Renal cortex interstitium (tissue), 11 donors: ENCODE results near the gene CLDN9. TPM values are rescaled to one million over a fixed set of nuclear protein-coding genes. Genes with fewer than 3 reads are reported as not detected.

Experiments
- DNase-seq, 11 donors: peaks; one replicate each; pipeline ENCODE4 v3.0.0-alpha.2; 2013; ENCODE audit warnings: low read depth in 9 of 11, low spot score in 4 of 11; ENCODE audit errors: extremely low read depth in 1 of 11
- polyA plus RNA-seq, 3 donors: library from polyadenylated mRNA; unstranded; fragments of 120-200 nt; gene quantifications; one replicate each; pipeline ENCODE4 v1.2.1, GENCODE V29; 2013; ENCODE audit not compliant: insufficient read length in 3 of 3

The CLDN9 gene
- polyA plus RNA-seq, 3 donors = 1.7 to 3.2 (median 2.5) TPM

GRCh38 chr16:3058139-3059030 lies 45.7 kb downstream of the CLDN9 start:
- peak in 6 of 11 donors; percentile 28 to 50 (median 38) for DNase-seq

DNA sequence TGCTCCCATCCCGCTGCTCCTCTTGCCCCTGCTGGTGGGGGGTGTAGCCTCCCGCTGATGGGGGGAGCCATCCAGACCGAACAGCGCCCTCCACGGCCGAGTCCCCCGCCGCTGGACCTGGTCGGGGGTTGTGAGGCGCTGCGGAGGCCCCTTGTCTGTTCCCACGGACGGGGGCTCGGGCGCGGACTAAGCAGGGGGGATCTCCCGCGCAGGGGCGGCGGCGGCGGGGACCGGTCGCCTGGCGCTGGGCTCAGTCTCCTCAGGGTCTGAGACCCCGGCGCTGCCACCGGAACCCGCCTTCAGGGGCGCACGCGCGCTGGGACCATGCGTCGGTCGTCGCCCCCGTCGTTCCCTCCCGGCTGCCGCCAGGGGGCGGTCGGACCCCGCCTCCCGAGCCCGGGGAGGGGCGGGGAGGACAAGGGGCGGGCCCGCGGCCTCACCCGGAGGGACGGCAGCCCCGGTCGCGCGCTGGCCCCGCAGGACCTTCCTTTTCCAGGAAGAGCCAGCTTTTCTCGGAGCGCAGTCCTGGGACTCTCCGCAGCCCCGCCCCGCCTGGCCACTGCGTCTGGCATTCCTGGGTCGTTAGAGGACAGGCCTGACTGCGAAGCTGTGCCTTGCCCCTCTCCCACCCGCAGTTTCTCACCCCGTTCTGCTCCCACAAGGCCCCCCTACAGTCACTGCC lies 46.5 kb downstream of the CLDN9 start:
- peak; percentile 69 to 90 (median 85) for DNase-seq

GRCh38 chr16:3059723-3060242 lies 47.1 kb downstream of the CLDN9 start:
- no peak for DNase-seq

DNA sequence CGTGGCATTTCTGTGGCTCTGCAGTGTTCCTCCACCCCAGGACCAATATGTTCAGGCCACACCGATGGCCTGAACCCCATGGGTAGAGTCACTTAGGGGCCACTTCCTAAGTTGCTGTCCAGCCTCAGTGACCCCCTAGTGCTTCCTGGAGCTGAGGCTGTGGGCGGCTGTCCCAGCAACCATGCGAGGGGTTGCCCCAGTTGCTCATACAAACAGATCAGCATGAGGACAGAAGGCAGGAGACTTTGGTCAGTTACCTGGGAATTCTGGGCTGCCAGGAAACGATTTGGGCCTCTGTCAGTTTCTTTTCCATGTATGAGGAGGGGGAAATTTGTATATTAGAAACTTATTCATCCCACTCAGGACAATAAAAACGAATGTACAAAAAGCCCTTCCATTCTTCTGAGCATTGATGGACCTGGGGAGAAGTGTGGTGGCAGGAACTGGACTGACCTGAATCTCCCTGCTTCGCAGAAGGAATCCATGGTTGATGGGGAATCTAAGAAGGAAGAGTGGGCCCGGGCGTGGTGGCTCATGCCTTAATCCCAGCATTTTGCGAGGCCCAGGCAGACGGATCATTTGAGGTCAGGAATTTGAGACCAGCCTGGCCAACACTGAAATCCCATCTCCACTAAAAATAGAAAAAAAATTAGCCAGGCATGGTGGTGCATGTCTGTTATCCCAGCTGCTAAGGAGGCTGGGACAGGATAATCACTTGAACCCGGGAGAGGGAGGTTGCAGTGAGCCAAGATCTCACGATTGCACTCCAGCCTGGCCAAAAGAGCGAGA lies 47.8 kb downstream of the CLDN9 start:
- no peak for DNase-seq

DNA sequence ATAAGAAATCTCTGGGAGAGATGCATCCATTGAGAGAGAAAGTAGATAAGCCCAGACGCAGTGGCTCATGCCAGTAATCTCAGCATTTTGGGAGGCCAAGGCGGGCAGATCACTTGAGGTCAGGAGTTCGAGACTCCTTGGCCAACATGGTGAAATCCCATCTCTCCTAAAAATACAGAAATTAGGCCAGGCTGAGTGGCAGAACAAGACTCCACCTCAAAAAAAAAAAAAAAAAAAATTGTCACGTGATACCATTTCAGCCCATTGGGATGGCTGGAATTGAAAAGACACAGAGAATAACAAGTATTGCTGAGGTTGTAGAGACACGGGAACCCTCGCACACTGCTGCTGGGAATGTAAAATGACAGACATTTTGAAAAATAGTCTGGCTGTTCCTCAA lies 49.8 kb downstream of the CLDN9 start:
- no peak for DNase-seq

- no peak for DNase-seq
These were observed 51.1 kb downstream of the CLDN9 start for GRCh38 chr16:3063625-3064386.

Other genes with a start within 250 kb of the CLDN9 start
- gene ELOB, start 235.6 kb upstream of the CLDN9 start, polyA plus RNA-seq = 100 to 1,000 TPM; 193 to 255 (median 237) TPM
- gene PRSS33, start 225.4 kb upstream of the CLDN9 start, polyA plus RNA-seq = under 1 TPM in 2 of 3 donors, not detected in 1; 0.22 to 0.24 TPM
- gene PRSS41, start 214.5 kb upstream of the CLDN9 start, polyA plus RNA-seq = not detected
- under 1 TPM in 2 of 3 donors, not detected in 1; 0.30 to 0.49 TPM for gene PRSS21, start 195.7 kb upstream of the CLDN9 start, polyA plus RNA-seq
- under 1 TPM in 1 of 3 donors, not detected in 2; 0.70 TPM for gene ZG16B, start 182.6 kb upstream of the CLDN9 start, polyA plus RNA-seq
- gene PRSS22, start 154.8 kb upstream of the CLDN9 start, polyA plus RNA-seq = 10 to 100 TPM in 1 of 3 donors, 1 to 10 TPM in 2; 2.8 to 12.2 (median 7.7) TPM
- gene FLYWCH2, start 129.7 kb upstream of the CLDN9 start, polyA plus RNA-seq = 10 to 100 TPM; 15.5 to 30.4 (median 30.0) TPM
- 10 to 100 TPM; 17.8 to 45.4 (median 31.1) TPM for gene FLYWCH1, start 101.0 kb upstream of the CLDN9 start, polyA plus RNA-seq
- 1 to 10 TPM; 1.3 to 2.6 (median 2.0) TPM for gene KREMEN2, start 48.6 kb upstream of the CLDN9 start, polyA plus RNA-seq
- 10 to 100 TPM in 1 of 3 donors, 1 to 10 TPM in 2; 8.1 to 12.5 (median 8.3) TPM for gene PAQR4, start 43.6 kb upstream of the CLDN9 start, polyA plus RNA-seq
- 10 to 100 TPM; 11.7 to 22.4 (median 18.8) TPM for gene PKMYT1, start 32.5 kb upstream of the CLDN9 start, polyA plus RNA-seq
- 10 to 100 TPM; 33.8 to 42.0 (median 34.4) TPM for gene CLDN6, start 5.3 kb downstream of the CLDN9 start, polyA plus RNA-seq
- gene TNFRSF12A, start 7.4 kb downstream of the CLDN9 start, polyA plus RNA-seq = 10 to 100 TPM in 2 of 3 donors, 1 to 10 TPM in 1; 6.7 to 17.6 (median 12.9) TPM
- gene HCFC1R1, start 11.0 kb downstream of the CLDN9 start, polyA plus RNA-seq = 10 to 100 TPM; 59.0 to 77.2 (median 64.2) TPM
- 10 to 100 TPM; 28.2 to 35.9 (median 30.5) TPM for gene THOC6, start 11.1 kb downstream of the CLDN9 start, polyA plus RNA-seq
- 1 to 10 TPM; 1.0 to 2.5 (median 2.0) TPM for gene BICDL2, start 24.0 kb downstream of the CLDN9 start, polyA plus RNA-seq
- 1 to 10 TPM; 1.4 to 2.9 (median 1.9) TPM for gene MMP25, start 33.6 kb downstream of the CLDN9 start, polyA plus RNA-seq
- gene IL32, start 52.7 kb downstream of the CLDN9 start, polyA plus RNA-seq = 10 to 100 TPM; 26.8 to 38.3 (median 29.6) TPM
- gene ZSCAN10, start 86.4 kb downstream of the CLDN9 start, polyA plus RNA-seq = under 1 TPM in 2 of 3 donors, not detected in 1; 0.26 to 0.27 TPM
- gene ZNF205, start 99.7 kb downstream of the CLDN9 start, polyA plus RNA-seq = 10 to 100 TPM; 14.2 to 18.3 (median 18.0) TPM
- 10 to 100 TPM in 2 of 3 donors, 1 to 10 TPM in 1; 8.6 to 17.5 (median 13.3) TPM for gene ZNF213, start 122.1 kb downstream of the CLDN9 start, polyA plus RNA-seq
- not detected for gene OR1F1, start 175.3 kb downstream of the CLDN9 start, polyA plus RNA-seq
- 10 to 100 TPM; 12.4 to 15.7 (median 14.9) TPM for gene ZNF200, start 222.2 kb downstream of the CLDN9 start, polyA plus RNA-seq
- under 1 TPM; 0.19 to 0.47 (median 0.24) TPM for gene MEFV, start 243.7 kb downstream of the CLDN9 start, polyA plus RNA-seq